Measurements from ENCODE around the gene OVCH1. TPM values are rescaled to one million over a fixed set of nuclear protein-coding genes. Genes with fewer than 3 reads are reported as not detected.

Gene OVCH1
- total and polyA plus RNA-seq, 9 of the 15 experiments (the other 6 are each of a cell fraction or from before 2014, with no cell fraction given), result not detected

GRCh38 chr12:29380536-29381523 lies 116.7 kb downstream of the OVCH1 start, which contains the start of gene ERGIC2 (continued):
- no peak for TF ChIP-seq UBTF (IDR thresholded peaks at IDR 0.05; ENCODE audit: borderline replicate concordance in 1 of 2, low read depth in 2 of 2, low read length in 2 of 2)
- no peak for TF ChIP-seq DEAF1 (CRISPR knock-in tag; IDR thresholded peaks at IDR 0.05)
- no peak for TF ChIP-seq E2F8 (IDR thresholded peaks at IDR 0.05; ENCODE audit: low read depth, partially characterized antibody)
- TF ChIP-seq RNF2 (IDR thresholded peaks at IDR 0.05), result no peak; the same call in 1 of the 2 replicates
- no peak for TF ChIP-seq PATZ1 (CRISPR knock-in tag; IDR thresholded peaks at IDR 0.05; ENCODE audit: borderline replicate concordance)
- peak; percentile 81 for TF ChIP-seq TAF1 (IDR thresholded peaks at IDR 0.05; ENCODE audit: control insufficient read depth, extremely low read depth, insufficient read depth, low read length, severe bottlenecking)
- peak; percentile 56 to 96 (median 88) for TF ChIP-seq YY1 (IDR thresholded peaks at IDR 0.05; ENCODE audit: borderline replicate concordance in 1 of 3, control insufficient read depth in 1 of 3, extremely low read depth in 1 of 3, insufficient read depth in 3 of 3, insufficient read length in 1 of 3, insufficient replicate concordance in 2 of 3, low read depth in 1 of 3, low read length in 2 of 3)
- TF ChIP-seq KAT7 (CRISPR knock-in tag; IDR thresholded peaks at IDR 0.05; ENCODE audit: borderline replicate concordance), result peak; percentile 35; the same call in 1 of the 2 replicates
- no peak for TF ChIP-seq SRSF9 (IDR thresholded peaks at IDR 0.05; ENCODE audit: borderline replicate concordance, low read depth, low read length)
- TF ChIP-seq NR3C1 (CRISPR knock-in tag; IDR thresholded peaks at IDR 0.05), result no peak
- TF ChIP-seq ZBTB12 (CRISPR knock-in tag; IDR thresholded peaks at IDR 0.05), result peak; percentile 78

All from K562 (cell line).